Muscle layer of duodenum (tissue), 2 donors: ENCODE data around the gene TRIM63.

Experiments used
- H3K27ac ChIP-seq: one replicate; pipeline ENCODE4 v1.7.0; 2013; ENCODE audit warnings: mild to moderate bottlenecking, low read length
- H3K27me3 ChIP-seq: one replicate; pipeline ENCODE4 v1.7.0; 2013; ENCODE audit warnings: low read depth, mild to moderate bottlenecking, control low read depth, low read length
- H3K36me3 ChIP-seq, 2 donors: one replicate each; pipeline ENCODE4 v1.7.0; 2013; ENCODE audit warnings: low read length in 2 of 2, control low read depth in 1 of 2, mild to moderate bottlenecking in 1 of 2; ENCODE audit not compliant: insufficient read depth in 2 of 2, control insufficient read depth in 1 of 2
- H3K4me1 ChIP-seq, 2 donors: one replicate each; pipeline ENCODE4 v1.7.0; 2013; ENCODE audit warnings: low read length in 2 of 2, mild to moderate bottlenecking in 2 of 2, control low read depth in 1 of 2, moderate library complexity in 1 of 2; ENCODE audit not compliant: insufficient read depth in 2 of 2, control insufficient read depth in 1 of 2
- H3K4me3 ChIP-seq, 2 donors: one replicate each; pipeline ENCODE4 v1.7.0; 2013; ENCODE audit warnings: low read length in 2 of 2, low read depth in 1 of 2, mild to moderate bottlenecking in 1 of 2
- H3K9me3 ChIP-seq, 2 donors: one replicate each; pipeline ENCODE4 v1.7.0; 2013; ENCODE audit warnings: low read length in 2 of 2, control low read depth in 1 of 2, mild to moderate bottlenecking in 1 of 2; ENCODE audit not compliant: control insufficient read depth in 1 of 2
- donor health status: healthy.

TRIM63 gene

DNA sequence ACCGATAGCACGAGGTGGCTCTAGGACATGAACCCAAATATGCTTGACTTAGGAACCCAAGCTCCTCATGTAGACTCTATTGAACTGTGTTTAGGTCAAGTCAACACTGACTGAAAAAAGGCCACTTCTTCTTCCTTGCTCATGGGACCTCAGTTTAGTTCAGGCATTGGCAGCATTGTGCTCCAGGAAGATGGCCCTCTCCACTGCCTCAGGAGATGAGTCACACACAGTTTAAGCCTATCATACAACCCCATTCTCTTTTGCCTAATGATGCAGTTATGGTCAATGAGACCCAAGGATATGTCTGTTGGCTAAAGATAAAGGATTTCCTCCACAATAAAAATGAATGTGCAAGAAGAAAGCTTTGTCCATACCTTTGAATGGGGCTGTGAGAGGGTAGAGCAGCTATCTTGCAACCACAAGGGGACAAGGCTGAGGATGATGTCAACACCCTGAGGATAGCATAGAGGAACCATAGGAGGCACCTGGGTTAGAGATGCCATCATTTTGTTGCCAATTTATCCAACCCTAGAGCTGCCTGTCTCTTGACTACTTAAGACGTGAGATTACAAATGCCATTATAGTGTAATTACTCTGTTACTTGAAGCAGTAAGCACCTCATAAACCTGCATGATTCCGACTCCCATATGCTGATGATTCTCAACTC lies 3.0 kb upstream of the TRIM63 start:
- Histone ChIP-seq H3K4me3 (no peak overlapping the region), H3K27ac (no peak overlapping the region), H3K27me3 (peaks cover under 1% of the 10 kb centered on the region), H3K4me1 (peaks cover 0 to 7% of the 10 kb centered on the region in 2 donors), H3K9me3 (no peaks in the 10 kb centered on the region), H3K36me3 (no peaks in the 10 kb centered on the region)

DNA sequence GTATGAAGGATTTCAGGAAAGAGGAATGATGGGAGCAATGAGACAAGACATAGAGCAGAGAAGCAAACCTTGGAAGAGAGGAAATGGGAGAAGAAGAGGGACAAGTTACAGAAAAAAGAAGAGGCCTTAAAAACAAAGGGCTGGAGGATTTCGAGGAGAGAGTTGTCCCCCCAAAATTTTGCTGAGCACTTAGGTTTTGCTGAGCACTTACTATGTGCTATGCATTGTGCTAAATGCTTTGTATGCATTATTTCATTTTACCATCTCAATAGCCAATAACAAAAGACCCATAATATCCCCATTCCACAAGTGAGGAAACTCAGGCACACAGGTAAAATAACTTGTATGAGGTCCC lies 2.5 kb upstream of the TRIM63 start:
- Histone ChIP-seq H3K27ac (no peak overlapping the region), H3K27me3 (no peaks in the 10 kb centered on the region), H3K36me3 (no peaks in the 10 kb centered on the region), H3K4me3 (no peak overlapping the region), H3K9me3 (no peaks in the 10 kb centered on the region), H3K4me1 (peaks cover 0 to 7% of the 10 kb centered on the region in 2 donors)

DNA sequence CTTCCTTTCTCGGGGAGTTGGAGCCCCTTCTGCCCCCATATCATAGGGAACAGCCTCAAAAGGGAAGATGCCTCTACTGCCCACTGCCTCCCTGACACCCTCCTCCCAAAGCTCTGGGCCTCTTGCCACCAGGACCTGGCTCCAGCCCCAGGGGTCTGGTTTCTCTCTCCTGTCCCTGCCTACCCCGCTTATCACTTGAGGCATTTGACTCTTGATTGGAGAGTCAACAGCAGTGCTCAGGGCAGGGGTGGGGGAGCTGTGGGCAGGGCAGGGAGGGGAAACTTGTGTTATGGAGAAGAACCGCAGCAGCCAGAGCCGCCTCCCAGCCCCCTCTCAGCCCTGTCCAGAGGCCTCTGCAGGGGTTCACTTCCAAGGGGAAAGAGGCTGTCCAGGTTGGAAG lies 573 bp downstream of the TRIM63 start:
- Histone ChIP-seq H3K9me3 (no peaks in the 10 kb centered on the region), H3K4me1 (peaks cover 0 to 7% of the 10 kb centered on the region in 2 donors), H3K36me3 (no peaks in the 10 kb centered on the region), H3K27me3 (no peaks in the 10 kb centered on the region), H3K4me3 (no peak overlapping the region), H3K27ac (no peak overlapping the region)

DNA sequence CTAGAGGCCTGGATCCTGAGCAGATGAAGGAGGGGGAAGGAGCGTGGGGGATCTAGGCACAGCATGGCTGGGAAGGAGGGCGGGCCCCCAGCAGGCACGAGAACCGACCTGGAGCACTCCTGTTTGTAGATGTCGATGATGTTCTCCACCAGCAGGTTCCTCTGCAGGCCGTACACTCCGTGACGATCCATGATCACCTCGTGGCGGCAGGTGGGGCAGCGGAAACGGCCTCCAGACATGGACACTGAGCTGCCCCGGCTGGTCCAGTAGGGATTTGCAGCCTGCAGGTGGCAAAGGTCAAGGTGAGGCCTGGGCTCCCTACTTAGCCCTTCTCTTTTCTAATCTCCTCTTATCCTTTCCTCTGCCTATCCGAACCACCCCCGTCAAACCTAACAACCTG lies 1.3 kb downstream of the TRIM63 start:
- no peak overlapping the region for H3K4me3 ChIP-seq
- no peaks in the 10 kb centered on the region for H3K9me3 ChIP-seq
- H3K36me3 ChIP-seq, result no peaks in the 10 kb centered on the region
- H3K27me3 ChIP-seq, result no peaks in the 10 kb centered on the region
- no peak overlapping the region for H3K27ac ChIP-seq
- H3K4me1 ChIP-seq, result peaks cover 0 to 7% of the 10 kb centered on the region in 2 donors

DNA sequence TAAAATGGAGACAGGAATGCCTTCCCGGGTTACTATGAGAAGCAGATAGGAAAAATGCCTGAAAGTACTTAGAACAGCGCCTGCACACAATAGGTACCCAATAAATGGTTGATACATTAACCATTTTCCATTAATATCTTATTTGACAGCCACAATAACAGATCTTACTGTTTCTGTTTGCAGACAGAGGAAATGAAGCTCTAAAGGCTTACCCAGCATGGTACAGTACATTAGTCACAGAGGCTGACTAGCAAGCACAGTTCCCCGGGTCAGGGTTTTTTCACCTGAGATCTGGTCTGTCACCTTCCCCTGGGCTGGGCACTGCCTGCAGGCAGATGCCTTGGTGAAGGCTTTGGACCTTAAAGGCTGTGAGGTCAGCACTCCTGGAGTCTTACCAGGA lies 2.9 kb downstream of the TRIM63 start:
- H3K4me1 ChIP-seq, result peaks cover 0 to 7% of the 10 kb centered on the region in 2 donors

DNA sequence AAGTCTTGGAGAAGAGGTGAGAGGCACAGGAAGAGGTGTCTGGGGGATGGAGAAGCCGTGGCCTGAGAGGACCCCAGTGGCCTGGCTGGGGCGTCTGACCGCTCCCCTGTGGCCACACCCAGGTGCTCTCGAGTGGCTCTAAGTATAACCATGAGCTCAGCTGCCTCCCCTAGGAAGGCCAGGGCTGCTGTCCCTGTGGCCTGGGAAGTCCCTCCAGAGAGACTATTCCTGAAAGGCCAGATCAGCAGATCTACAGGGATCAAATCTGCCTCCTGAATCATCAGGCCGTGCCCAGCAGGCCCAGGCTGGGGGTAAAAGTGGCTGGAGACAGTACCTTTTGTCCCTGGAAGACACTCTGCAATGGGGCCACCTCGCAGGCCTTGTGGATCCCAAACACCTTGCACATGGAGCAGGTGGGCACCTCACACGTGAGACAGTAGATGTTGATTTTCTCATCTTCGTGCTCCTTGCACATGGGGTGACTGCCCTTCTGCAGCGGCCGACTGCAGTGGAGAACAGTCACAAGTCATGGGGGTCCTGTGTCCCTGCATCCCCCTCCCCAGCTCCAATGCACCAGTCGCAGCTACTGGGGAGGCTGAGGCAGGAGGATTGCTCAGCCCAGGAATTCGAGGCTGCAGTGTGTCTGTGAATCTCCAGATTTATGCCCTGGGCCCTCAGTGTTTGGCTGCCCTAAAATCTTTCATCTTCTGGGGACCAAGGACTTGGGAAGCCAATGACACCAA lies 6.4 kb downstream of the TRIM63 start:
- Histone ChIP-seq H3K36me3 (no peaks in the 10 kb centered on the region), H3K27ac (no peak overlapping the region), H3K27me3 (peaks cover 6% of the 10 kb centered on the region), H3K9me3 (no peaks in the 10 kb centered on the region), H3K4me3 (no peak overlapping the region), H3K4me1 (no peaks in the 10 kb centered on the region)

More for the DNA sequence above, 2.9 kb downstream of the TRIM63 start:
- H3K9me3 ChIP-seq, result no peaks in the 10 kb centered on the region
- H3K36me3 ChIP-seq, result no peaks in the 10 kb centered on the region
- peaks cover 6% of the 10 kb centered on the region for H3K27me3 ChIP-seq
- H3K4me3 ChIP-seq, result no peak overlapping the region
- H3K27ac ChIP-seq, result no peak overlapping the region

DNA sequence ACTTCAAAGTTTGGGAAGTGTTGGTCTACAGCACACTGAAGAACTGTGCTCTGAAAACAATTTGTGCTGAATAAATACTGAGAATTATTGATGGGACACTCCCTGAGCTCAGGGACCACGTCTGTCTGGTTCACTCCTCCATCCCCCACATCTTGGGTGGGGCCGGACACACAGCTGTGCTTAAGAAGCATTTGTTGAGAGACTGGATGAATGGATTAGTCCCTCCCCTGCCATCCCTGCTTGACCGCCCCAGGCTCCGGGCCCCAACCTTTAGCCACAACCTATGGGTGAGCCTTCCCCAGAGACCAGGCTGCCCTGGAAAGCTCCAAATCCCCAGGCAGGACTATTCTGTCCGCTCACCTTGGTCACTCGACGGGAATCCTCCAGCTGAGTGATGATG lies 7.5 kb downstream of the TRIM63 start:
- H3K4me1 ChIP-seq, result no peaks in the 10 kb centered on the region
- no peaks in the 10 kb centered on the region for H3K36me3 ChIP-seq
- peaks cover 6% of the 10 kb centered on the region for H3K27me3 ChIP-seq
- H3K9me3 ChIP-seq, result no peaks in the 10 kb centered on the region
- no peak overlapping the region for H3K27ac ChIP-seq
- no peak overlapping the region for H3K4me3 ChIP-seq

DNA sequence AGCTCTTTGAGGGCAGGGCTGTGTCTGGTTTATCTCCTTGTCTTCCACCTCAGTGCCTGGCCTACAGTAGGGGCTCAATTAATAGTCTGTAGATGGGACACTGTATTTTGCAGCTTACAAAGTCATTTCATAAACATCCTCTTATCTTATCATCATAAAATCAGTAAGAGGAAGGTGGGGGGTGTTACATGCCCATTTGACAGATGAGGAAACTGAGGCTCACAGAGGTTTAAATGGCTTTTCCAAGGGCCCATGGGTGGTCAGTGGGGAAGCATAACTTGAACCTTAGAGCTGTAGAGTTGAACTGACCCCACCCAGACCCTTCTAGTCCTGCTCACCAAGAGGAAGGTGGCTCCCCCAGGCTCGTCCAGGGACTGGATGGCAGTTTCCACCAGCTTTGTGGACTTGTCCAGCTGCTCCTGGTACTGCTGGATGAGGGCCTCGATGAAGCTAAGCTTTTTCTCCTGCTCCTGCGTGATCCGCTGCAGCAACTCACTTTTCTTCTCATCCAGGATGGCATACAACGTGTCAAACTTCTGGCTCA lies 9.3 kb downstream of the TRIM63 start:
- Histone ChIP-seq H3K9me3 (no peaks in the 10 kb centered on the region), H3K36me3 (no peaks in the 10 kb centered on the region), H3K4me3 (no peak overlapping the region), H3K27me3 (peaks cover 6% of the 10 kb centered on the region), H3K4me1 (no peaks in the 10 kb centered on the region), H3K27ac (no peak overlapping the region)

DNA sequence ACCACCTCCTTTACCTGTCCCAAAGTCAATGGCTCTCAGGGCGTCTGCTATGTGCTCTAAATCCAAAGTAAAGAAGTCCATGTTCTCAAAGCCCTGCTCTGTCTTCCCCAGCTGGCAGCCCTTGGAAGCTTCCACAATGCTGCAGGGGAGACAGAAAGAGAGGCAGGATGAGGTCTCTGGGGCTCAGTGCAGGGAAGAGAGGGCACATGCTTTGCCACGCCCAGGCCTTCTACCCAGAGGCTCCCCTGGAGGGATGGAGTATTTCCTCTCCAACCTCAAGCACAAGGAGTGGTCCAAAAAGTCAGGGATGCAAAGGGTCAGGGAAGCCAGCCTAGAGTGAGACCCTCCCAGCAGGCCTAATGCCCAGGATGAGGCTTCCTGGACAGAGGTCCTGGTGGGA lies 10.2 kb downstream of the TRIM63 start:
- Histone ChIP-seq H3K9me3 (no peaks in the 10 kb centered on the region), H3K4me1 (no peaks in the 10 kb centered on the region), H3K4me3 (no peak overlapping the region), H3K27me3 (peaks cover 6% of the 10 kb centered on the region), H3K27ac (no peak overlapping the region), H3K36me3 (no peaks in the 10 kb centered on the region)

DNA sequence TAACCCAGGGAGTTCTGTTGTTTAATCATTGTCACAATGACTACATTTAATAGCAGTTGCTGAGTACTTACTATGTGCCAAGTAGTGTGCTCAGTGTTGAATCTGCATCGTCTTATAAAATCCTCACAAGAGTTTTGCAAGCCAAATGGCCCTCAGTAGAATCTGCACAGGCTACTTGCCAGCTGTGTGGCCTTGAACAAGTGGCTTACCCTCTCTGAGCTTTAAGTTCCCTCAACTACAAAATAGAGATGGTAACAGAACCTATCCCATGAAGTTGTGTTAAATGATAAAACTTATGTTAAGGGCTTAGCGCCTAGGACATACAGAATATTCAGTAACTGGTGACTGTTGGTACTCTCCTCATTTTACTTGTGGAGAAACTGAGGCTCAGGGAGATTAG lies 12.4 kb downstream of the TRIM63 start:
- Histone ChIP-seq H3K27ac (no peak overlapping the region), H3K4me1 (no peaks in the 10 kb centered on the region), H3K9me3 (no peaks in the 10 kb centered on the region), H3K27me3 (no peaks in the 10 kb centered on the region), H3K36me3 (no peaks in the 10 kb centered on the region), H3K4me3 (no peak overlapping the region)

DNA sequence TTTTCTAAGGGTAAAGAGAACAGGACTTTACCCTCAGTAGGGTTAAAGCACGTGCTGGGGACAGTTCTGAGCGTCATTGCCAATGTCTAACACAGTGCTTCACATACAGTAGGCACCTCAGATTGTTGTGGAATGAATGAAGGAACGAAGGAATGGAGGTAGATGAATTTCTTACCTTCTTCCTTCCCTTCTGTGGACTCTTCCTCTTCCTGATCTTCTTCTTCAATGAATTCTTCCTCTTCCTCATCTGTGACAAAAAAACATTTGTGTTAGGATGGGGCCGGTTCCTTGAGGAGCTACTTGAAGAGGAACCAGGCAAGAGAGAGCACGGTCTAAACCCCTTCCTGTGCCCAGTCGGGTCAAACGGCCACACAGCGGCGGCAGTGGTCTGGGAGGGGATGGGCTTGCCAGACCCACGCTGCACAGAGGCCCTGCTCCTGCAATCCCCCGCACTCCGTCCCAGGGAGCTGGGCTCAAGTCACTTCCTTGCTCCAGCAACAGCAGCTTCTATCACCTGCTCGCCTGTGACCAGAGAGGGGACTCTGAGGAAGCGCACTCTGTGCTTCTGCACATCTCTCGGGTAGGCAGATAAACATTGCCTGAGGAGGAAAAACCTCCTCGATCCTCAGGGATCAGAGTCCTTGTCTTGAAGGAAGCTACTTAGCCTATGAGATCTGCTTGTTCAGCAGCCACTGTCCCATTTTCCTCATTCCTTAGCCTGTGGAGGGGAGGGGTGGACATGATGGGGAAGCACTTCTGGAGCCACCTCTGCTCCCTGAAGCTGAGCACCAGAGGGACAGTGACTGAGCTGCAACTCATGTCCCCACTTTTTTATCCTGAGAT lies 13.5 kb downstream of the TRIM63 start:
- Histone ChIP-seq H3K9me3 (no peaks in the 10 kb centered on the region), H3K27ac (no peak overlapping the region)

More for the DNA sequence above, 13.5 kb downstream of the TRIM63 start:
- H3K36me3 ChIP-seq, result no peaks in the 10 kb centered on the region
- no peak overlapping the region for H3K4me3 ChIP-seq
- H3K4me1 ChIP-seq, result no peaks in the 10 kb centered on the region
- no peaks in the 10 kb centered on the region for H3K27me3 ChIP-seq
